Measurements from ENCODE around the gene CALML4.

CALML4 gene

DNA sequence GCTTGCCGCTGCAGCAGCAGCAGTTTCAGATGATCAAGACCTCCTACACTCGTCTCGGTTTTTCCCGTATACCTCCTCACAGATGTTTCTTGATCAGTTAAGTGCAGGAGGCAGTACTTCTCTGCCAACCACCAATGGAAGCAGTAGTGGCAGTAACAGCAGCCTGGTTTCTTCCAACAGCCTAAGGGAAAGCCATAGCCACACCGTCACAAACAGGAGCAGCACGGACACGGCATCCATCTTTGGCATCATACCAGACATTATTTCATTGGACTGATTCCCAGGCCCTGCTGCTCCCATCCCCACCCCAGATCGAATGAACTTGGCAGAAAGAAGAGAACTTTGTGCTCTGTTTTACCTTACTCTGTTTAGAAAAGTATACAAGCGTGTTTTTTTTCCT, 17.6 kb downstream of the CALML4 start:
- TF ChIP-seq, protein P1, sequence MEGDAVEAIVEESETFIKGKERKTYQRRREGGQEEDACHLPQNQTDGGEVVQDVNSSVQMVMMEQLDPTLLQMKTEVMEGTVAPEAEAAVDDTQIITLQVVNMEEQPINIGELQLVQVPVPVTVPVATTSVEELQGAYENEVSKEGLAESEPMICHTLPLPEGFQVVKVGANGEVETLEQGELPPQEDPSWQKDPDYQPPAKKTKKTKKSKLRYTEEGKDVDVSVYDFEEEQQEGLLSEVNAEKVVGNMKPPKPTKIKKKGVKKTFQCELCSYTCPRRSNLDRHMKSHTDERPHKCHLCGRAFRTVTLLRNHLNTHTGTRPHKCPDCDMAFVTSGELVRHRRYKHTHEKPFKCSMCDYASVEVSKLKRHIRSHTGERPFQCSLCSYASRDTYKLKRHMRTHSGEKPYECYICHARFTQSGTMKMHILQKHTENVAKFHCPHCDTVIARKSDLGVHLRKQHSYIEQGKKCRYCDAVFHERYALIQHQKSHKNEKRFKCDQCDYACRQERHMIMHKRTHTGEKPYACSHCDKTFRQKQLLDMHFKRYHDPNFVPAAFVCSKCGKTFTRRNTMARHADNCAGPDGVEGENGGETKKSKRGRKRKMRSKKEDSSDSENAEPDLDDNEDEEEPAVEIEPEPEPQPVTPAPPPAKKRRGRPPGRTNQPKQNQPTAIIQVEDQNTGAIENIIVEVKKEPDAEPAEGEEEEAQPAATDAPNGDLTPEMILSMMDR (IDR thresholded peaks at IDR 0.05; ENCODE audit: control extremely low read depth, extremely low read depth, low read depth, missing control alignments) = no peak
- ChIA-PET POLR2A (no interaction called here), CTCF (no interaction called here)
- no peak for DNase-seq (ENCODE audit: extremely low spot score)

DNA sequence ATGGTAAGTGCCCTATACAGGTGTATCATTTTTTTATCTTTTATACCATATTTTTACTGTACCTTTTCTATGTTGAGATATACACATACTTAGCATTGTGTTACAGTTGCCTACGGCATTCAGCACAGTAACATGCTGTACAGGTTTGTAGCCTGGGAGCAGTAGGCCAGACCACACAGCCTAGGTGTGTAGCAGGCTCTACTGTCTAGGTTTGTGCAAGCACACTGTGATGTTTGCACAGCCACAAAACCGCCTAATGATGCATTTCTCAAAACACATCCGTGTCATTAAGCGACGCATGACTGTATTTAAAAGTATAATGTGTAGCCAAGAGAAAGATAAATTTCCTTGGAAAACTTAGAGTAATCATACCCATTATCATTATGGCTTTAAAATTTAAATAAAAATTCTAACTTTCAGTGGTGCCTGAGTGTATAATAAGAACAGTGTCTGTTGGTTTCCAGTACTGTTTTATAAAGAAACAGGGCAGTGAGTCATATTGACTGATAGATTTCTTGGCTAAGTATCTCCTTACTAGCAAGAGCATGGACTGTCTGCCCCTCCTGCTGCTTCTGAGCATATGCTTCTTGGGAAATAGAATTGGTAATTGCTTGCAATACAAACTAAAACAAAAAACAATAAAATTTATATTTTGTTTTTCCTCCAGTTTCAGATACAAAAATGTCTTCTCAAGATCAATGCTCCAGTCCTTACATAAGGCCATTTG, 18.3 kb downstream of the CALML4 start:
- TF ChIP-seq, protein P1 (IDR thresholded peaks at IDR 0.05; ENCODE audit: control extremely low read depth, extremely low read depth, low read depth, missing control alignments) = no peak
- POLR2A ChIA-PET = no interaction called here
- CTCF ChIA-PET = interaction anchor here (0.9 to 1.0 kb wide), 2 partner anchors 10 to 34 kb away, joined by 3 read pairs; no protein-coding TSS in a partner anchor
- no peak for DNase-seq (ENCODE audit: extremely low spot score)

DNA sequence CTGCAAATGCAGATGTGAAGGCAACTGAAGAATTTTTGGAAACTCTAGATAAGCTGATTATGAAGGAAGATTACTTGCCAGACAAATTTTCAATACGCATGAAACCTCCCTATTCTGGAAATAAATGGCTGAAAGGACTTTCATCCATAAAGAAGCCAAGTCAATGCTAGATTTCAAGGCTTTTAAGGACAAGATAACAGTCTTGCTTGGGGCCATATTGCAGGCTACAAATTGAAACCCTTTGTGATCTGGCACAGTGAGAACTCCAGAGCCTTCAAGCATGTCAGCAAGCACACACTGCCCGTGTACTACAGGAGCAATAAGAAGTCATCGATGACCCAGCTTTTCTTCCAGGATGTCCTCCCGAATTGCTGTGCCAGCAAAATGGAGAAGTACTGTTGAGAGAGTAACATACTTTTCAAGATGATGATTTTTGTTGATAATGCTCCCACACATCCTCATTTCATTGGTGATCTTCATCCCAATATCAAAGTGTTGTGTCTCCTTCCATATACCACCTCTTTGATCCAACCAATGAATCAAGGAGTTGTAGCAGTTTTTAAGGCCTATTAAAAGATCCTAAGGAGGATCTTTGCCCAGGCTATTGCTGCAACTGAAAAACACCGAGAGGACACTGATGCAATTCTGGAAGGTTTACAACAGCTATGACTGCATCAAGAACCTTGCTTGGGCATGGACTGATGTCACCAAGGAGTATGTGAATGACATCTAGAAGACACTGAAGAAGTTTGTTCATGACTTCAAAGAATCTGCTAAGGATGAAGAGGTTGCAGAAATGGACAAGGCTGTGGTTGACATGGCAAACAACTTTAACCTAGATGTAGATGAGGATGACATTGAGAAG, 20.3 kb downstream of the CALML4 start:
- TF ChIP-seq, protein P1 (IDR thresholded peaks at IDR 0.05; ENCODE audit: control extremely low read depth, extremely low read depth, low read depth, missing control alignments) = no peak
- POLR2A ChIA-PET = no interaction called here
- CTCF ChIA-PET = interaction anchor here (0.8 to 2.5 kb wide), 6 partner anchors 10 to 322 kb away, joined by 3 to 10 read pairs (median 3); no protein-coding TSS in a partner anchor
- no peak for DNase-seq (ENCODE audit: extremely low spot score)

DNA sequence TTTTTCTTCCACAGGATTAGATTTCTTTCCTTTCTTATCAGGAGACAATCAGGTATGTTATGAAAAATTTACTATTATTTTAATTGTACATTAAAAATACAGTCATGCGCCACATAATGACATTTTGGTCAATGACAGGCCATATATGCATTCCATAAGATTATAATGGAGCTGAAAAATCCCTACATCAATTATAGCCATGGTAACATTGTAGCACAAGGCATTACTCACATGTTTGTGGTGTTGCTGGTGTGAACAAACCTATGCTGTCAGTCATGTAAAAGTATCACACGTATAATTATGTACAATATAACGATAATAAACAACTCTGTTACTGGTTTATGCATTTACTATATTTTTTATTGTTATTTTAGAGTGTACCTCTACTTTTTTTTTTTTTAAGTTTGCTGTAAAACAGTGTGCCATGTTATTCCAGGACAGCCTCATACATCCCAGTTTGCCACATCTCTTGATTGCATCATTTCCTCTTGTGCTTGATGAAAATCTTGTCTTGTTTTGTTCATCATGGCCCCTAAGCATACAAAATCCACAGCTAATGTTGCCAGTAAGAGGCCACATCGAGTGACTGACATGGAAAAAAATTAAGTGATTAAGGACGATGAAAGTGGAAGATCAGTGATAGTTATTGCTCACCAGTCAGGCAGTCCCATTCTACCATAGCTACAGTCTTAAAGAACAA, 21.4 kb downstream of the CALML4 start:
- TF ChIP-seq, protein P1 (IDR thresholded peaks at IDR 0.05; ENCODE audit: control extremely low read depth, extremely low read depth, low read depth, missing control alignments) = no peak
- POLR2A ChIA-PET = no interaction called here
- CTCF ChIA-PET = interaction anchor here (0.7 to 2.5 kb wide), 6 partner anchors 8 to 320 kb away, joined by 3 to 10 read pairs (median 4); no protein-coding TSS in a partner anchor
- no peak for DNase-seq (ENCODE audit: extremely low spot score)

DNA sequence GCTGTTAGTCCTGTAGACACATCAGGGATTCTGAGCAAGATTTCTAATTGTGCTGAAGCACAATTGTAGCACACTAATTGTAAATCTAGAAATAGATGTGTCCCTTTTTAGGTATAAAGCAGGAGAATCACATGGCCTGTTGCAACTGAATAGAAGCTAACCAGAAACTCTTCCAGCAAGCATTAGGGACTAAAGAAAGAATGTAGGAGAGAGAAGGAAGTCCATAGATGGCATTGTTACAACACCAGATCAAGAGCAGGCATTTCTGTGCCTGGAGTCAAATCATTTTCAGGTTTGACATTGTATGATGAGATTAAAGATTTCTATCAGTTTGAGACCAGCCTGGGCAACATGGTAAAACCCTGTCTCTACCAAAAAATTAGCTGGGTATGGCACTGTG, 27.4 kb downstream of the CALML4 start:
- ChIA-PET POLR2A (no interaction called here), CTCF (no interaction called here)
- TF ChIP-seq, protein P1 (IDR thresholded peaks at IDR 0.05; ENCODE audit: control extremely low read depth, extremely low read depth, low read depth, missing control alignments) = no peak
- DNase-seq (ENCODE audit: extremely low spot score) = no peak

DNA sequence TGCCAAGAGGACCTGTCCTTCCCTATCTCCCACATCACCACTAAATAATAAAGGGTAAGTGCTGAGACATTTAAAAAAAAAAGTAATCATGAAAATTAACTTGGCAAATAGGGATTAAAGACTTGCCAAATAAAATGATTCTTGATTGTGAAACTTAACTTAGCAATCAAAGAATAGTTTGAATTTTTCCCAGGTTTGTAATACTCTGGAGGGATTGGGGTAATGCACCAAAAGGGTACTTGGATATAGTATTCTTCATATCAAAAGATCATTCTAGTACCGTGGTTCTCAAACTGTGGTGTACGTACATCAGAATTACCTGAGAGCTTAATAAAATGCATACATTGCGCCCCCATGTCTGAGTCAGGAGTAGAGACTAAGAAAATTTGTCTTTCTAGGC, 28.5 kb downstream of the CALML4 start:
- ChIA-PET CTCF (interaction anchor here (1.0 to 1.6 kb wide), 3 partner anchors 10 to 313 kb away, joined by 3 to 6 read pairs (median 3); no protein-coding TSS in a partner anchor), POLR2A (no interaction called here)
- no peak for DNase-seq (ENCODE audit: extremely low spot score)
- TF ChIP-seq, protein P1 (IDR thresholded peaks at IDR 0.05; ENCODE audit: control extremely low read depth, extremely low read depth, low read depth, missing control alignments) = no peak
